Measurements from ENCODE around the gene FRMD3.

The FRMD3 gene

DNA sequence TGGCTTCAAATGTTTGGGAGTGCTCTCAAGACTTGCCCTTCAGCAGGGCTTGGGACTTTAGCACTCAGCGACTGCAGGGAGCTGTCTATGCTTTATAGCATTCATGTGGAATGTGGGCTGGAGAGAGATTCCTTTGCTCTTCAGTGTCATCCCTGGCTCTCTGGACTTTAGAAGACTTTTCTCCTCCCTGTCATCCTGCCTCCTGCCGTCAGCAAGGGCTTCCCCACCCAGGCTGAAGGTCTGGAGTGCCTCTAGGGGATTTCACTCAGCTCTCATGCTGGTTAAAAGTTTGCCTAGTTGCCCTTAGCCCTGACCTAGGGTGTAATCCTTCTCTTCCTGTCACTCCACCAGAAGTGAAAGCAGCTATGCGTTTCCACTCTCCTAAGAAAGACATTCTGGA lies 210.9 kb downstream of the FRMD3 start:
- no peak for DNase-seq

GRCh38 chr9:83323148-83323547 lies 215.1 kb downstream of the FRMD3 start:
- no peak for DNase-seq

DNA sequence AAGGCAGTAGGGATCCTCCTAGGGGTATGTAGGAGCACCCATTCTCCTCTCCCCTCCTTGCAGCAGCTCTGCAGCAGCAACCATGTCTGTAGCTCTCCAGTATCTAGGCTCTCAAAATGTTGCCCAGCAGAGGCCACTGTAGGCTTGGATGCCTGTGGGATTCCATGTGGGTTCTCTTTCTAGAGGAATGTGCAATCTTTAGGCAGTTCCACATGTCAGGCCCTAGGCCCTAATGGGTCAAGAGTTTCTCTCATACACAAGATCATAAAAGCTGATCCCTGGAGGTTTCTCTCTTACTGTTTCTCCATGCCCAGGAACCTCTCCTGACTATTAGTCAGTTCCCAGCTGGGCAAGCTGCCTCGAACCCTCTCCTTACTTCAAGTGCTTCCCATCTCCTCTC lies 215.8 kb downstream of the FRMD3 start:
- no peak for DNase-seq

DNA sequence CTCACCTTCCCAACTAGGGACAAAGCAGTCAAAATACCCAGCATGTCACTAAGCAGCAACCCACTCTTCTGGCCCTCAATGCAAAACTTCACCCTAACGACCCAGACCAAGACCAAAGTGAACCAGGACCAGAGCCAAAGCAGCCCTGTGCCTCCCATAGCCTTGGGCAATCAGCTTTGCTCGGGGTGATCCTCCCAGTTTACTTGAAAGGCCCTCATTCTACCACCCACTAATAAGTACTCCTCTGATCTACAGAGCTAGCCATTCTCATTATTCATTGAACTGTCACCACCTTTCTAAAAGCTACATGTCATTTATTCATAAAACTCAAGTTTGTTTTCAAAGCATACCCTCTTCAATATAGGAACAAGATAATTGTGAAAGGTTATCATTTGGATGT lies 221.0 kb downstream of the FRMD3 start:
- DNase-seq = no peak

DNA sequence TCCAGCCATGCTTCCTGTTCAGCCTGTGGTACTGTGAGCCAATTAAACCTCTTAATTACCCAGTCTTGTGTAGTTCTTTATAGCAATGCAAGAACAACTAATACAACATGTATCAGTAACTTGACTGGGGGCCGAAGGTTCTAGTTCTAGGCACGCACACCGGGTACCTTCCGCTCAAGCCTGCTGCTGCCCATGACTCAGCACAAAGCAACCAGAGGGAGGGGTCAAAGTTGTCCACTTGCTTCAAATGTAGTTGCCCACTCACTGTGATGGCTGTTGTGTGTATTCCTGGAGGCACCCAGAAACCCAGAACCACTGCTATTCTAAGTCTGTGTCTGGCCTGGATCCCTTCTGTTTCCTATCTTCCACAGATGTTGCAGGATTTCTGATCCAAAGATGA lies 222.6 kb downstream of the FRMD3 start:
- DNase-seq = no peak

- no peak for DNase-seq
Observed at GRCh38 chr9:83313781-83314180, 224.4 kb downstream of the FRMD3 start.

- DNase-seq = no peak
Observed at GRCh38 chr9:83312537-83312936, 225.7 kb downstream of the FRMD3 start.

GRCh38 chr9:83307066-83307724 lies 231.0 kb downstream of the FRMD3 start:
- no peak for DNase-seq

GRCh38 chr9:83304686-83305085 lies 233.5 kb downstream of the FRMD3 start:
- DNase-seq = no peak

DNA sequence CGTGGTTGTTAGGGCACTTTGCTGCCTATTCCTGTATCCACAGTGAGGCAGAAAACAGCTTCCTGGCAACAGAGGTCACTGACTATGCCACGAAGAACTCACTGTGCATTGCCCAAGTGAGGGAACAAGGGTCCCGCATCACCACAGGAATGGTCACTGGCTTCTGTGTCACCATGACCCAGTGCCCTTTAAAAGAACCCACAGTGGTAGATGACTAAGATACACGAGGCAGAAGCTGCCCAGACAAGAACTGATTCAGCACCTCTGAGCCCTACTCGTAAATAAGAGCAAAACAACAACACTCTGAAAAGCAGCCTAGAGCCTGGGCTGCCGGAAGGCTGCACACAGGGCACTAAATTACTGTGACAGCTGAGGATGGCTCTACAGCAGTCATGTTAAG lies 238.6 kb downstream of the FRMD3 start:
- no peak for DNase-seq

- no peak for DNase-seq
Observed at GRCh38 chr9:83299094-83299493, 239.1 kb downstream of the FRMD3 start.

DNA sequence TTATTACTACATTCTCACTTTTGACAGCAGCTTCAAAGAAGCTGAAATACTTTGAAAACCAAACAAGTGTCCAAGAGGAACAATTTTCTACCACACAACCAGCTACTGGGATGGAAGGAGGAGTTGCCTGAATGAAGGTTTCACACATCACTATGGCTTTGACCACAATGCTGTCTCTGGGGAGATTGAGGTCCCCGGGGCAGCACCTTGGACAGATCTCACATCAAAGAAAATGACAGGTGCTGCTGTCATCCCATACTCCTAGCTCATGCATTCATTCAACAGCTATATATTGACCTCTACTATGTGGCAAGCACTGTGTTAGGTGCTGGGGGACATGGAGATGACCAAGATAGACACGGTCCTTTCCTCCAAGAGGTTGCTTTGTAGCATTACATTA lies 242.1 kb downstream of the FRMD3 start:
- DNase-seq = no peak

GRCh38 chr9:83294816-83295215 lies 243.4 kb downstream of the FRMD3 start:
- DNase-seq = no peak

DNA sequence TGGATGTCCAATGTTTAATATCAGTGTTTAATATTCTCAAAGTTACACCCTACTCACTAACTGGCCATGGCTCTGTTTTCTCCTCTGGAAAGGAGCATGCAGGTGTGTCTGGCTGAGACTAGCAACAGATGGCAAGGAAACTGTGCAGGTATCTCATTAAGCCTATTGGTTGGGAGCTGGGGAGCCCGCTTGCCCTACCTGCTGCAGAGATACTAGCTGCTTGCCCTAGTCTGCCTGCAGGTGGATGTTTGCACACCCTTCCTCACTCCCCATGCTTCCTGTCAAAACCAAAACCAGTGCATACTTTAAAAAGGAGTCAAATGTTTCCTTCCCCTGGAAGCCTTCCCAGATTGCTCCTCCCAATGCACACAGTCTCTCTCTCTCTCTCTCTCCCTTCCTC lies 247.0 kb downstream of the FRMD3 start:
- DNase-seq = no peak

GRCh38 chr9:83290692-83291091 lies 247.5 kb downstream of the FRMD3 start:
- DNase-seq = no peak

DNA sequence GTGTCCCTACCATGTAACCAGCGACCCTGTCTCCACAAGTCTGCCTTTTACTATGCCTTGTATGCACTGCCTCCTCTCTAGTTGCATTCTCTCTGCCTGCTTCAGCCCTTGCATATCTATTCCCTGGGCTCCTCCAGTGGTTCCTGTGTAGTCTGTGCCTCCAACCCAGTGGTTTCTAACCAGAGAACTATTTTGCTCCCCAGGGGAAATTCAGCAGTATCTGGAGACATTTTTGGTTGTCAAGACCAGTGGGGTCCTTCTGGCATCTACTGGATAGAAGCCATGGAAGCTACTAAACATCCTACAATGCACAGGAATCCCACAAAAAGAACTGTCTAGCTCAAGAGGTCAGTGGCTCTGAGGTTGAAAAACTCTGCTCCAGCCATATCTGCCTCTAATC lies 251.2 kb downstream of the FRMD3 start:
- no peak for DNase-seq

DNA sequence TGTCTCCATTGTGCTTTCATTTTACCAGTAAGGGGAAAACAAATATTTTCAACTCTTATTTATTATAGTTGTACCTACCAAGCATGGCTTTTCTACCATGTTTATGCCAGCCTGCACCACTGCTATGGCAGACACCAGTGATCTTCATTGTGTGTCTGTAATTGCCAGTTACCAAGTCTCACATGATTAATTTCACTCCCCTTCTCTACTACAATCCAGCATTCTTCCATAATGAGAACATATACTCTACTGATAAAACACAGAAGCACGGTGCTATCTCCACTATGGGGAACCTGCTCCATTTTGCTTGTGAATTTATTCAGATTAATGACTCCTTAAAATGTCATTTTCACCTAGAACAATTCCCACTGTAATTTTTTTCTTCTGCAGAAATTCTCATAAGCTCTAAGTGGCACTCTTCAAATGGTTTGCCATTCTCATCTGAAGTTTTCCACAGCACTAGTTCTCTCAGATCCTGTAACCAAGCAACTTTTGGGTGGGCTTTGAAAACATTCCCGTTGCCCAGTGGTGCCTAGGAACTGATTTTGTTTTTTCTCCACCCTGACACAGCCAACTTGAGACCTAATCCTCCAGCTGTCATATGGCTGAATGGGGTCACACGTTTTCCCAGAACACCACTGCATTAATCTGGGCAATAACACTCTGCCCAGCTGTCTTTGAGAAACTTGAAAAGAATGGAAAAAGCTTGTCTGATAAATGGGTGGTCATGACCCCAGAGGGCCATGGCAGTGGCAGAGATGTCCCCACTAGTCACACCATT lies 252.6 kb downstream of the FRMD3 start:
- no peak for DNase-seq

- DNase-seq = no peak
Observed at GRCh38 chr9:83284746-83285145, 253.5 kb downstream of the FRMD3 start.

DNA sequence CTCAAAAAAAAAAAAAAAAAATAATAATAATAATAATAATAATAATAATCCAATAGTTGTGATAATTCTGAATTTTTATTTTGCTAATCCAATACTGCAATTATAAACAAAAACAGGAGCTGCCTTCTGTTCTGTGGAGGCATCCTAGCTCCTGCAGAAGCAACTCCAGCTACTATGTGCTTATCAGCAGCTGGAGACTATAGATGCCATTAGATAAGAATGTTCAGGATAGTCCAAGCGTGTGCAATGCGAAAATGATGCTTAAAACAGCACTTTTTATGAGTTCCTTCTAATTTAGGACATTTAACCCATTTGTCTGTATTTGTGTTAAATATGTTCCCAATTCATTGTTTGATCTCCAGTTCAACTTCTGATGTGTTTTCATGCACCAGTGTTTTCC lies 254.7 kb downstream of the FRMD3 start:
- DNase-seq = no peak

DNA sequence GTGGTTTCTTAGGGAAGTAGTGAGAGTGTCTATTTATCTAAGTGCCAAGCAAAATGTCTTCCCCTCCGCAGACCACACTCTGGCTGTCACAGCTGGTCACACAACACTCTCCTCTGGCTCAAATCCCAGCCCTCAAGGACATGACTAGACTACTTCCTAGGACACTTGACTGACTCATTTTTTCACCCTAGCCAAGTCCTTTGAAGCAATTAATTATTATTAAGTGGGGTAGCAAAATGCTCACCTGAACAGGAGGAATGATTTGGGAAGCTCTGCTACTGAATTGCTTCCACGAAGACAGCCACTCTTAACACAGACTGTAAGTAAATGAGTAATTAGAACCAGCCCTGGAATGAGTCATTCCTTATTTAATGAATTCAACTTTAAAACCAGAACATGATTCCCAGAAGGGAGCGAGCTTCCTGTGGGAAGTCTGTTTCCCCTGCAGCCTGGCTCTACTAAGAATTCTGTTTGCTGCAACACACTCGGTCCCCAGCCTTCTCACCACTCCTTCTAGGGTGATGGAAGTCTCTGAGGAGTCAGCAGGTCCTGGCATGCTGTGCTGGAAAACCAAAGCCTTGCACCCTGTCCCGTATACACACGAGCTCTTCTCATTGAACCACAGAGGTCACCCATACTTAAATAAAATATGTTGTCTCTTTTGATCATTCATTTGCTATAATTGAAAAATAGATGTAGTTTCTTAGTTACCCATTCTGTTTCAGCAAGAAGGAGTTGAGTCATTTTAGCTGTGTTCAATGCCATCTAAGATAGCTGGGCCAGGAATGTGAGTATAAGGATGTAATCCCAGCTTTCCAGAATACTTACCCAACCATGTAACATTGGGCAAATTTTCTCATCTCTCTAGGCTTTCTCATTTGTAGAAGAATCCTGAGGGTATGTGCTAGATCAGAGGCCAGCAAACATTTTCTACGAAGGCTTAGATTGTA lies 256.6 kb downstream of the FRMD3 start:
- DNase-seq = no peak

GRCh38 chr9:83280790-83281189 lies 257.4 kb downstream of the FRMD3 start:
- no peak for DNase-seq

- DNase-seq = no peak
Observed at GRCh38 chr9:83280268-83280667, 257.9 kb downstream of the FRMD3 start.

- DNase-seq = no peak
Observed at GRCh38 chr9:83274787-83275186, 263.4 kb downstream of the FRMD3 start.

DNA sequence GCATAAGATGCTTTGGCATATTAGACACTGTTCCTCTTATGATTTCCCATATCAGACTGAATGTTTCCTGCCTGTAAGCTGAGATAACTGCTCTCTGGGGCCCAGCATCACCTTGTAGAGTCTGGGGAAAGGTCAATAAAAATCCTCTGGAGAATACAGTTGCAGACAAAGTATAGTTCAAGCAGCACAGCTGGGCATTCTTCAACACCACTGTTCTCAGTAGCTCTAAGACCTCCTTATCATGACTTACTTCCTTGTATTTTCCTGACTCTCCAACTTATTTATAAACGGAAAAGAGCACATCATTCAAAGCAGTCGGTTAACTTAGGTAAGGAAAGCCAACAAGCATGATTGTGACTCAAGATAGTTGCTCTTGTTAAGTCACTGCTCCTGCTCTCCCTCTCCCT lies 266.5 kb downstream of the FRMD3 start:
- DNase-seq = no peak
